Measurements from ENCODE around the gene SEC61A1.

SEC61A1 gene

DNA sequence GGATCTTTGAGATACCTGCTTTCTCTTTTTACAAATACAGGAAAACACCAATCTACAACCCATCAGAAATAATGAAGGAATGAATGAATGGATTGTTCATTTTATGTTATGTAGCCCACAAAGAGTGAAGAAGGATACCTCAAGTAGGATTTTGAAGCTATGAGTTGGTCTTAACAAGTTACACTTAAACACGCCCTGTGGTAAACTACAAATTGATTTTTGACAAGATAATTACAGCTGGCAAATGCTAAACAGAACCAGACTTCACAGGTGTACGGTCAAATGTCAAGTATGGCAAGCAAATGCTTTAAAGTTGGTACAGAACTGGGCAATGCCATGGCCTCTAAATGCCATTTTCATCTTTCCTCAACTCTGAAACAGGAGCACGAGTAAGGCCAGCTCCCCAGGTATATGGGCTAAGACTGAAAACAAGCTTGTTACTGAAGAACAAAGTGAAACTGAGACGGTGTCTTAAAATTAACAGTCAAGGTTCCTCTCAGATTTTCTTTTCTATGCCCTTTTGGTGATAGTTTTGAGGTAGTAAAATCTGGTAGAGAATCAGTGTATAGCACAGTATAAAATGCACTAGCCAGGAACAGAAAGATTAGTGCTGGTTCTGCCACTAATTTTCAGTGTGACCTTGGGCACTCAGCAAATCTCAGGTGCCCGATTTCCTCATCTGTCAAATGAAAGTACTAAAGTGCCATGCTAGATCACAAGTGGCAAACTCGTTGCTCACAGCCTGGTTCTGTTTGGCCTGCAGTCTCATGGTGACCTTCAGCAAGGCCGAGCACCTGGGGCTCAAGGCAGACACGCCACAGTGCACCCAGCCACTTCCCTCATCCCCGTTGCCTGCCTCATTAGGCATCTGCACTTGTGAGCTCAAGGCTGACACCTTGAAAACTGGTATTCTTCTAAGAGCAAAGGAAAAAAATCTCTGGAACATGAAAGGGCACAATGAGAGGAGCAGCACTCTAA, 61.9 kb downstream of the SEC61A1 start:
- no peak for DNase-seq
